HG03457 (cell line): Measurements from ENCODE around the gene SYNPO2.
A peak's percentile ranks its signal among the peaks of the same experiment; 100 is the strongest.
"Not testable (repeated sequence)": the region's sequence is repeated elsewhere in the genome, so short reads cannot be mapped to it uniquely, and the experiment has no call there.

Experiments used
- ATAC-seq: cut with Tn5 transposase; IDR thresholded peaks from one replicate; pipeline ENCODE4 v1.9.1; 2021; ENCODE audit warnings: moderate number of reproducible peaks; ENCODE audit not compliant: unreplicated experiment

SYNPO2 gene

GRCh38 chr4:118968813-118969212 is 80.2 kb downstream of the SYNPO2 start:
- no peak for ATAC-seq

GRCh38 chr4:118969359-118969758 is 80.7 kb downstream of the SYNPO2 start:
- no peak for ATAC-seq

GRCh38 chr4:118972167-118972566 is 83.5 kb downstream of the SYNPO2 start:
- ATAC-seq: no peak

GRCh38 chr4:118973295-118973694 is 84.6 kb downstream of the SYNPO2 start:
- ATAC-seq: no peak

GRCh38 chr4:118974758-118975157 is 86.1 kb downstream of the SYNPO2 start:
- ATAC-seq: no peak

GRCh38 chr4:118975449-118976192 is 87.0 kb downstream of the SYNPO2 start:
- ATAC-seq: no peak

GRCh38 chr4:118976193-118976560 is 87.5 kb downstream of the SYNPO2 start:
- not testable (repeated sequence) for ATAC-seq

- ATAC-seq: not testable (repeated sequence)
These were observed 88.4 kb downstream of the SYNPO2 start for GRCh38 chr4:118977100-118977499.

GRCh38 chr4:118979712-118980111 is 91.1 kb downstream of the SYNPO2 start:
- no peak for ATAC-seq

GRCh38 chr4:118981171-118981838 is 92.7 kb downstream of the SYNPO2 start:
- ATAC-seq: no peak

GRCh38 chr4:118981839-118982381 is 93.3 kb downstream of the SYNPO2 start:
- peak; percentile 82 for ATAC-seq

GRCh38 chr4:118983293-118983692 is 94.6 kb downstream of the SYNPO2 start:
- no peak for ATAC-seq

- ATAC-seq: no peak
These were observed 95.2 kb downstream of the SYNPO2 start for GRCh38 chr4:118983831-118984230.

GRCh38 chr4:118985170-118986000 is 96.7 kb downstream of the SYNPO2 start:
- no peak for ATAC-seq

GRCh38 chr4:118987959-118988634 is 99.4 kb downstream of the SYNPO2 start:
- ATAC-seq: no peak

- no peak for ATAC-seq
These were observed 100.0 kb downstream of the SYNPO2 start for GRCh38 chr4:118988635-118988972.

GRCh38 chr4:118989098-118990080 is 100.7 kb downstream of the SYNPO2 start:
- no peak for ATAC-seq

- ATAC-seq: no peak
These were observed 103.0 kb downstream of the SYNPO2 start for GRCh38 chr4:118991686-118992085.

GRCh38 chr4:118992149-118992548 is 103.5 kb downstream of the SYNPO2 start:
- ATAC-seq: no peak

GRCh38 chr4:118993333-118993732 is 104.7 kb downstream of the SYNPO2 start:
- no peak for ATAC-seq
